OCI-LY3 (cell line): ENCODE results near the gene PLRG1.

Experiments
- H2AFZ ChIP-seq: fragments of 200-600, 300-600 bp; shearing (Covaris generic); 2 replicates; pipeline ENCODE4 v1.6.0; 2014; ENCODE audit warnings: antibody characterized with exemption, low read depth, low read length
- H3K27ac ChIP-seq: fragments of 200-600, 300-600 bp; sonication (generic); 2 replicates; pipeline ENCODE4 v1.5.1; 2014; ENCODE audit warnings: mild to moderate bottlenecking, low read length, moderate library complexity, mixed read lengths
- H3K27me3 ChIP-seq: fragments of 200-600, 300-600 bp; sonication (generic); 2 replicates; pipeline ENCODE4 v1.6.1; 2014; ENCODE audit warnings: low read depth, low read length, mixed read lengths
- H3K36me3 ChIP-seq: fragments of 200-600, 300-600 bp; sonication (generic); replicated peaks from 2 replicates; pipeline ENCODE3; 2014; ENCODE audit warnings: low read depth, low read length, mixed read lengths
- H3K4me1 ChIP-seq: fragments of 300-600, 200-600 bp; sonication (generic); 2 replicates; pipeline ENCODE4 v1.6.1; 2014; ENCODE audit warnings: low read length, mixed read lengths
- H3K4me2 ChIP-seq: fragments of 200-600, 300-600 bp; sonication (generic); 2 replicates; pipeline ENCODE4 v1.6.1; 2014; ENCODE audit warnings: low read length, mixed read lengths
- H3K4me3 ChIP-seq: fragments of 300-600, 200-600 bp; sonication (generic); 2 replicates; pipeline ENCODE4 v1.5.1; 2014; ENCODE audit warnings: antibody characterized with exemption, mild to moderate bottlenecking, low read length, moderate library complexity
- H3K79me2 ChIP-seq: fragments of 300-600, 200-600 bp; shearing (Covaris generic); 2 replicates; pipeline ENCODE4 v1.6.1; 2014; ENCODE audit warnings: mild to moderate bottlenecking, low read length, mixed read lengths
- H3K9ac ChIP-seq: fragments of 300-600, 200-600 bp; shearing (Covaris generic); 2 replicates; pipeline ENCODE4 v1.6.0; 2014; ENCODE audit warnings: mild to moderate bottlenecking, low read length, moderate library complexity
- H3K9me3 ChIP-seq: fragments of 200-600, 300-600 bp; shearing (Covaris generic); 2 replicates; pipeline ENCODE4 v1.6.1; 2014; ENCODE audit warnings: low read length, mixed read lengths; ENCODE audit not compliant: insufficient read depth
- H4K20me1 ChIP-seq: fragments of 200-600, 300-600 bp; sonication (generic); 2 replicates; pipeline ENCODE4 v1.6.1; 2016; ENCODE audit warnings: low read length, mixed read lengths; ENCODE audit not compliant: insufficient read depth
- CTCF ChIP-seq: fragments of 200-600, 300-600 bp; sonication (generic); IDR thresholded peaks from 2 replicates; pipeline ENCODE4 v1.5.1; 2014; ENCODE audit warnings: antibody characterized with exemption, low read length, low read depth
- EZH2phosphoT487 ChIP-seq: fragments of 200-600 bp; shearing (Covaris generic); IDR thresholded peaks from 2 replicates; pipeline ENCODE4 v1.6.1; 2018; ENCODE audit warnings: antibody characterized with exemption, mixed run types, low read depth

Gene PLRG1

DNA sequence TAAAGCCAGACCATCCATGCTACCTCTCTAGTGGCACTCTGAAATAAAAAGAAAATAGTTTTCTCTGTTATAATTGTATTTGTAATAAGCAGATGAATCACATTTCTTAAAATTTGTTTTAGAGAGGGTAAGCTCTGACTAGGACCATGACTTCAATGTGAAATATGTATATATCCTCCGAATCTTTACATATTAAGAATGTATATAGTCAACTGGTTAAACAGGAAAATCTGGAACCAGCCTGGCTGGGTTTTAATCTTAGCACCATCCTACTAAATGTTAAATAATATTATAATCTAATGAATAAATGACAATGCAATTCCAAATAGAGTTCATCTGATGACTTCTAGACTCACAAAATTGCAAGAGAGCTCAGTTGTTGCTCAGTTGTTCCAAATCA, 14.1 kb upstream of the PLRG1 start:
- Histone ChIP-seq H3K9ac (no peak overlapping the region), H3K27me3 (no peaks in the 10 kb centered on the region), H3K4me3 (no peak overlapping the region), H3K79me2 (no peaks in the 10 kb centered on the region), H3K4me1 (peaks cover 4% of the 10 kb centered on the region; the same call in 1 of the 2 replicates), H3K27ac (no peak overlapping the region), H3K36me3 (no peaks in the 10 kb centered on the region), H3K4me2 (no peak overlapping the region), H4K20me1 (no peaks in the 10 kb centered on the region), H3K9me3 (no peaks in the 10 kb centered on the region), H2AFZ (no peak overlapping the region)
- TF ChIP-seq EZH2phosphoT487, result no peak
- no peak for TF ChIP-seq CTCF

GRCh38 chr4:154562697-154563254, 12.6 kb upstream of the PLRG1 start, which contains the start of gene FGB:
Gene FGB (plus strand): TSS chr4:154563011. CDS start chr4:154563019, 8 bp downstream.
- no peaks in the 10 kb centered on the region for H3K36me3 ChIP-seq
- H3K4me3 ChIP-seq, result no peak within 1 kb of the TSS
- no peaks in the 10 kb centered on the region for H3K79me2 ChIP-seq
- no peak within 1 kb of the TSS for H3K9ac ChIP-seq
- H2AFZ ChIP-seq, result no peak within 1 kb of the TSS
- no peak for TF ChIP-seq CTCF
- TF ChIP-seq EZH2phosphoT487, result no peak
- no peaks in the 10 kb centered on the region for H4K20me1 ChIP-seq
- peaks cover 4% of the 10 kb centered on the region; the same call in 1 of the 2 replicates for H3K4me1 ChIP-seq
- no peaks in the 10 kb centered on the region for H3K27me3 ChIP-seq
- H3K9me3 ChIP-seq, result no peaks in the 10 kb centered on the region
- H3K4me2 ChIP-seq, result no peak within 1 kb of the TSS
- H3K27ac ChIP-seq, result no peak within 1 kb of the TSS

GRCh38 chr4:154560824-154561231, 10.6 kb upstream of the PLRG1 start:
- Histone ChIP-seq H3K36me3 (no peaks in the 10 kb centered on the region), H3K4me3 (no peak overlapping the region), H4K20me1 (no peaks in the 10 kb centered on the region), H3K27ac (no peak overlapping the region), H3K27me3 (no peaks in the 10 kb centered on the region), H3K9me3 (peaks cover 10% of the 10 kb centered on the region; the same call in 1 of the 2 replicates), H3K79me2 (no peaks in the 10 kb centered on the region), H3K4me1 (peaks cover 4% of the 10 kb centered on the region; the same call in 1 of the 2 replicates), H3K9ac (no peak overlapping the region), H3K4me2 (no peak overlapping the region), H2AFZ (no peak overlapping the region)
- no peak for TF ChIP-seq EZH2phosphoT487
- no peak for TF ChIP-seq CTCF

GRCh38 chr4:154560419-154560801, 10.2 kb upstream of the PLRG1 start:
- H3K36me3 ChIP-seq, result no peaks in the 10 kb centered on the region
- H3K4me3 ChIP-seq, result no peak overlapping the region
- H2AFZ ChIP-seq, result no peak overlapping the region
- H3K4me2 ChIP-seq, result no peak overlapping the region
- H3K79me2 ChIP-seq, result no peaks in the 10 kb centered on the region
- H3K27ac ChIP-seq, result no peak overlapping the region
- H3K4me1 ChIP-seq, result peaks cover 4% of the 10 kb centered on the region; the same call in 1 of the 2 replicates
- H4K20me1 ChIP-seq, result no peaks in the 10 kb centered on the region
- no peak for TF ChIP-seq EZH2phosphoT487
- no peak for TF ChIP-seq CTCF
- peaks cover 10% of the 10 kb centered on the region; the same call in 1 of the 2 replicates for H3K9me3 ChIP-seq
- no peak overlapping the region for H3K9ac ChIP-seq
- H3K27me3 ChIP-seq, result no peaks in the 10 kb centered on the region
